HG03196 (cell line): Measurements from ENCODE around the gene MCUB.
A peak's percentile ranks its signal among the peaks of the same experiment; 100 is the strongest.

Experiments used
- ATAC-seq: cut with Tn5 transposase; IDR thresholded peaks from one replicate; pipeline ENCODE4 v1.9.1; 2021; ENCODE audit not compliant: unreplicated experiment

The MCUB gene

GRCh38 chr4:109728385-109728784, 168.3 kb downstream of the MCUB start:
- no peak for ATAC-seq

GRCh38 chr4:109729117-109729717, 169.2 kb downstream of the MCUB start:
- no peak for ATAC-seq

- ATAC-seq, result peak; percentile 85
Measured at GRCh38 chr4:109729718-109730618, 169.9 kb downstream of the MCUB start, which contains the start of gene PLA2G12A. PLA2G12A (minus strand) TSS chr4:109730070; CDS start chr4:109729809, 261 bp downstream.

GRCh38 chr4:109730619-109731545, 170.8 kb downstream of the MCUB start:
- no peak for ATAC-seq

- ATAC-seq, result no peak
Measured at GRCh38 chr4:109733728-109734127, 173.7 kb downstream of the MCUB start.

- no peak for ATAC-seq
Measured at GRCh38 chr4:109735566-109736365, 175.7 kb downstream of the MCUB start.
